HL-60 (cell line): Measurements from ENCODE around the gene OIT3.
"Not testable (repeated sequence)": the region's sequence is repeated elsewhere in the genome, so short reads cannot be mapped to it uniquely, and the experiment has no call there.

Source experiments
- DNase-seq, 2 experiments: peaks; one replicate each; pipeline ENCODE4 v3.0.0-alpha.2; 2010 to 2020; ENCODE audit warnings: low read depth in 1 of 2, low spot score in 1 of 2
- H3K27ac ChIP-seq: fragments of 250-450 bp; sonication (Bioruptor Pico); replicated peaks from 2 replicates; pipeline ENCODE4 v1.5.1; 2020; ENCODE audit warnings: mild to moderate bottlenecking, moderate library complexity
- H3K27me3 ChIP-seq: fragments of 250-450 bp; sonication (Bioruptor Pico); 2 replicates; pipeline ENCODE4 v1.5.1; 2021; ENCODE audit warnings: mild to moderate bottlenecking, moderate library complexity; ENCODE audit not compliant: insufficient read depth, poor library complexity, severe bottlenecking
- H3K4me3 ChIP-seq: replicated peaks from 2 replicates; pipeline ENCODE4 v1.5.1; 2011; ENCODE audit warnings: mild to moderate bottlenecking, control low read depth, low read length; ENCODE audit not compliant: insufficient read depth
- CTCF ChIP-seq: IDR thresholded peaks from one replicate; pipeline ENCODE4 v1.5.1; 2011; ENCODE audit warnings: low read length, control low read depth, inconsistent platforms; ENCODE audit not compliant: insufficient read depth
- GABPA ChIP-seq: IDR thresholded peaks from 2 replicates; pipeline ENCODE4 v1.6.1; 2012; ENCODE audit warnings: low read depth
- POLR2AphosphoS5 ChIP-seq: IDR thresholded peaks from 2 replicates; pipeline ENCODE4 v1.6.1; 2012; ENCODE audit warnings: low read depth
- REST ChIP-seq: IDR thresholded peaks from 2 replicates; pipeline ENCODE4 v1.6.1; 2012; ENCODE audit warnings: low read depth; ENCODE audit not compliant: insufficient replicate concordance
- SPI1 ChIP-seq: IDR thresholded peaks from 2 replicates; pipeline ENCODE4 v1.6.1; 2012; ENCODE audit warnings: low read depth, mild to moderate bottlenecking, borderline replicate concordance

The OIT3 gene

GRCh38 chr10:72899545-72899944 is 6.0 kb downstream of the OIT3 start:
- Histone ChIP-seq H3K27ac (no peak overlapping the region), H3K27me3 (no peaks in the 10 kb centered on the region), H3K4me3 (no peak overlapping the region)
- TF ChIP-seq SPI1 (no peak), CTCF (no peak), POLR2AphosphoS5 (no peak), REST (no peak)
- no peak for DNase-seq

GRCh38 chr10:72903941-72904446 is 10.5 kb downstream of the OIT3 start:
- not testable (repeated sequence) for H3K4me3 ChIP-seq, H3K27me3 ChIP-seq, DNase-seq, H3K27ac ChIP-seq

GRCh38 chr10:72904806-72905205 is 11.3 kb downstream of the OIT3 start:
- no peak for DNase-seq
- TF ChIP-seq GABPA: no peak
- no peak for TF ChIP-seq REST
- no peak for TF ChIP-seq CTCF
- TF ChIP-seq POLR2AphosphoS5: no peak
- TF ChIP-seq SPI1: no peak

GRCh38 chr10:72906446-72906845 is 12.9 kb downstream of the OIT3 start:
- no peaks in the 10 kb centered on the region for H3K27me3 ChIP-seq
- H3K27ac ChIP-seq: no peak overlapping the region
- TF ChIP-seq GABPA: no peak
- TF ChIP-seq POLR2AphosphoS5: no peak
- TF ChIP-seq REST: no peak
- TF ChIP-seq CTCF: no peak
- no peak for TF ChIP-seq SPI1
- no peak overlapping the region for H3K4me3 ChIP-seq
- DNase-seq: no peak

More at GRCh38 chr10:72904806-72905205, 11.3 kb downstream of the OIT3 start:
- Histone ChIP-seq H3K4me3 (no peak overlapping the region), H3K27ac (no peak overlapping the region), H3K27me3 (no peaks in the 10 kb centered on the region)
